GM21576 (cell line): ENCODE results near the gene RIC1.
"Not testable (repeated sequence)": the region's sequence is repeated elsewhere in the genome, so short reads cannot be mapped to it uniquely, and the experiment has no call there.

ENCODE experiments used
- ATAC-seq: cut with Tn5 transposase; IDR thresholded peaks from one replicate; pipeline ENCODE4 v1.9.1; 2021; ENCODE audit warnings: mild to moderate bottlenecking, moderate library complexity; ENCODE audit not compliant: unreplicated experiment

Gene RIC1

DNA sequence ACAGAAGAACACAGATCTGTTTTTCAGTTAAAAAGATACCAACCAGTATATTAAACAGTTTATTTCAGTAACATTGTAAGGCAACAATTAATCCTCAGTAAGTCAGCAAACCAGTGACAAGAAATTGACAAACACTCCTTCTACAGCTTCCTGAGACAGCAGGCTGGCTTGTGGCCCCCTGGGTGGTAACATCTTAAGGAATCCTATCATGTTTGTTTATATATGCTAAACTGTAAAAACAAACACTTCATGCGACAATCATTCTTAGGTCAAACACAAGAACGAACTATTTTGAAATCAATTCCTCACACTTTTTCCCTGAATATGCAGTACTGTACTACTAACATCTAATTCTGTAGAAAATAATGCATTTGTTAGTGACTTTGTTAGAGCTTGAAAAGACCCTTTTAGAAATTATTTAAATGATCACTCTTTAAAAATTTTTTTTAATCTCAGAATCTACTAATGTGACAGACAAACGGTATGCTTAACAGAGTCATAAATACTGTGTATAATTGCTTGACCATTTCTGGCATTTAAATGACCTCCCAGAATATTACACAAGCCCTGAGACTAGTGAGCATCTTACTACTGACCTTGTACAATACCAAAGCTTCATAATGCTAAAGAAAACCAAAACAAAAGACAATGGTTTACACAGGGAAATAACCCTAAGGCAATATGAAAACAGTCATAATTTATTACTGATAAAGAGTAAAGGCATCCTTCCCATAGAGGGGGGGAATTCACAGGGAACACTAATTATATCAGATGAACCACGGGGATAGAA lies 155.8 kb downstream of the RIC1 start:
- no peak for ATAC-seq

DNA sequence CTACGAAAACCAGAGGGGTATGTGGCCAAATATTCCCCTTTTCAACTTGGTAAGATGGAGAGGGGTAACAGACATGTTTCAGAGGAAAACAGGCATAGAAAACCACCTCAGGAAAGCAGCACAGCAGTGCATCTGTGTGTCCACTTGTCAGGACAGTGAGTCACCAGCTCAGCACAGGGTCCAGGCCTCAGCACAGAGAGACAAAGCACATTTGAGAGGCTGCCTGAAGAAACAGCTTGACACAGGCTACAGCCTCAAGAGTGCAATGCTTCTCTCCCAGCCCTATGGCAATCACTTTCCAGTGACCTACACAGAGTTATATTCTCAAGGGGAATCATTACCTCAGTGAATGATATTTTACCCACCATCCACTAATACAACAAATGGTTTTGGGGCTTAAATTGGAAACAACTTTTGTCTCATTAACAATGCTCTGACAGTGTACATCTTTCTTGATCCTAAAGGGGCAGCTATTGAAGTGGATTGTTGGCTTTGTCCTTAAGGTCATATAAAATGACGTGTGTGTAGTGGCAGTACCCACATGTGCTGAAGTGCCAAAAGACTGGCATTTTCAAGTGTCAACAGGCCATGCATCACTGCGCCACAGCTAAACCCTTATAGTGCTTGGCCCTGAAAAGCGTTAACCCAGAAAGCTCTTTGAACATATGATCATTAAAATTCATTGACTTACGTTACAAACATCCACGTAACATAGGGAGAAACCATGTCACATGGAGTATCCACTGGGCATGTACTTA lies 157.6 kb downstream of the RIC1 start:
- no peak for ATAC-seq

- no peak for ATAC-seq
Measured at GRCh38 chr9:5787220-5787619, 158.3 kb downstream of the RIC1 start.

DNA sequence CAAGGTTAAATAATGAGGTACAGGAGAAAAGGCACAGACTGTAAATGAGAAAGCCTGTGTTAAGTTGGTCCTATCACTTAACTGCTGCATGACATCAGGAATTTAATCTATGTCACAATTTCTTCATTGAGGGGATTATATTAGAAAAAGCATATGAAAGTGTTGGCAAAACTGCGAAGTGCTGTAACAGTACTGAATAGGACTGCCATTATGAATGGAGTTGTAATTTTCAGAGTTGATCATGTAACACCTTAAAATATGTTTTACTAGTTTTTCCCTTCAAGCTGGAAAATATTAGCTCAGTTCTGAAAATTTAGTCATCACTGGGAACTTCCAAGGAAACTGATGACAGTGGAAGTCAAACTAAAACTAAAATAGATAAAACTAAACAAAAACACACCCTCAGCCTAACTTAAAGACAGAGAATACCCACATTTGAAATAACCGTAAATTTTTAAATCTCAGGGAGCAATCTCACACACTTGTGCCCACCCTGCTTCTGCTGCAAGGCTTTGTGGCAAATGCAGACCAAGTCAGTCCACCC lies 158.9 kb downstream of the RIC1 start:
- ATAC-seq, result no peak

- ATAC-seq, result no peak
Measured at GRCh38 chr9:5789489-5789888, 160.6 kb downstream of the RIC1 start.

- no peak for ATAC-seq
Measured at GRCh38 chr9:5790923-5791322, 162.0 kb downstream of the RIC1 start.

DNA sequence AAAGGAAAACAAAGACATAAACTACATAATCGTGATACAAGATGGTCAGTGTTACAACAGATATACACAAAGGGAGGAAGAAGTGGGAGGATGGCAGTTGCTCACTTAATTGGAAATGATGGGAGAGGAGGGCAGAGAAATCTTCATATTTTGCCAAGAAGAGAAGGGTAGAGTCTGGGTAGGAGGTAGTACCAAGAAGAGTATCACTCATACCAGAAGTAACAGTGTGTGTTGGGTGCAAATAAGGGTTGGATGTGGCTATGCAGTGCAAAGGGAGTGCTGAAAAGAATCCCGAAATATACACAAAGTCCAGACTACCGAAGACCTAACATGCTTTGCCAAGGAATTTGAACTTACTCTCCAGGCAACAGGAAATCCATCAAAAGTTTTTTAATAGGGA lies 163.0 kb downstream of the RIC1 start:
- no peak for ATAC-seq

DNA sequence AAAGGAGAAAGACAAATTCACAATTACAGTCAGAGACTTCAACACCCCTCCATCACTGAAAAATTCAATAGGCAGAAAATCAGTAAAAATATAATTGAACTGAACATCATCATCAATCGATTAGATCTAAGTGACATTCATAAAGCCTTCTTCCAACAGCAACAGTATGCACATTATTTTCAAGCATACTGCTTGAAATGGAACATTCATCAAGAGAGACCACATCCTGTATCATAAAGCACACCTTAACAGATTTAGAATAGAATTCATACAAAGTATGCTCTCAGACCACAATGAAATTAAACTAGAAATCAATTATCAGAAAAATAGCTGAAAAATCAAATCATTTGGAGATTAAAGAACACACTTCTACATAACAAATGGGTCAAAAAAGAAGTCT lies 164.9 kb downstream of the RIC1 start:
- ATAC-seq, result no peak

GRCh38 chr9:5796298-5796697 lies 167.4 kb downstream of the RIC1 start:
- no peak for ATAC-seq

DNA sequence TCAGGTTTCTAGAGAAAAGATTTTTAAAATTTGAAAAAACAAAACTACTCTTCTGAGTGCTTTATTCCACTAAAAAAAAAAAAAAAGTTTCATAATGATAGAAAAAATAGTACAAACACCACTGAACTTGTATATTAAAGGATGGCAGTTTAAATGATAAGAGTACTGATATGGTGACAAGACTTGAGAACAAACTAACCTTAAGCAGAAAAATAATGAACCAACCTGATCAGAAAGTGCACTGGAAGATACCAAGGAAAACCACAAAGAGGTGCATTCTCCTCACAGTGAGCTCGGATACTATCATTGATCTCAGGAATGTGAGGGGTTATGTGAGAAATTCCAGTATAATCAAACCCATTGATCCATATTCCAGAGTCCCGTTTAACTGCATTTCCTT lies 169.7 kb downstream of the RIC1 start:
- ATAC-seq, result no peak

DNA sequence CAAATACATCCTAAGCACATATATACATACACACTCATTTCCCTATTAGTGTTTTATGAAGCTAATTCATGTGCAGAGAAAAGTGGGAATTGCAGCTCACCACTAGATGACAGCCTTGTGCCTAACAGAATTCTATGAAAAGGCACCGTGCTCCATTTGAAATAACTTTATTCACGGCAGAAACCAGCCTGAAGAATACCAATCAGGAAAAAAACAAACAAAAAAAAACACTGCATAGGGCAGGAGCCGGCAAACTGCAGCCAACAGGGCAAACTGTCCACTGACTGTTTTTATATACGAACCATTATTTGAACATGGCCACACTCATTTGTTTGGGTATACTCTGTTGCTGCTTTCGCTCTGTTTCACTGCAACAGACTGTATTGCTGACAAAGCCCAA lies 170.4 kb downstream of the RIC1 start:
- no peak for ATAC-seq

GRCh38 chr9:5800378-5800777 lies 171.5 kb downstream of the RIC1 start:
- not testable (repeated sequence) for ATAC-seq

DNA sequence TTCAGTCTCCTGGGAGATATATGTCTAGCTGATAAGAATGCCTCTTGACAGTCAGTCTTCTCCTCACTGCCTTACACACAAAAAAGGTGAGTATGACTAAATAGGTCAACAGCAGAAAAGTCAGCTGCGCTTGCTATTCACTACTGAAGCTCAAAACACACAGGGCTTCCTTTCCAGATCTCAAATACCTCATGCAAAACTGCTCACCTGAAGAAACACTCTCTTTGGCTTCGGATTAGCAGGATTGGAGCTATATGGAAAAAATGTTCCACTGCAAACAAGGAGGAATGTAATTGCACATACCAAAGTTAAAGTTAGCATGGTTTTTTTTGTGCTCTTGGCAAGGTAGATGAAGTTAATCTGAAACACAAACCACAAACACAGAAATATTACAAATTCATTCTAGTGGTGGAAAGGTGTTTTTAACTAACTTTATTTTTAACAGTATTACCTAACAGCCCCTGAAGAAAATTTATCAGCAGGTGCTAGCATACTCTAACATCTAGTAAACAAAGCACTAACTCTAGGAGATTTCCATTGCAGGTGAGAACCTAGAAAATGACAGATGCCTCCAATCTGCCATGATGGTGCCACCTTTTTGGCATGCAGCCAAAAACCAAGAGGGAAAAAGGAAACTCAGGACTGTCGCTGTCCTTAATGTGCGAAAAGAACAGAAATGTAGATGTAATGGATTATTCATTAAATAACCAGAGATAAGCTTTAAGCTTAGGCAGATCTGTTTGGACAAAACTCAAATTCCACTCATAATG lies 172.2 kb downstream of the RIC1 start:
- no peak for ATAC-seq

GRCh38 chr9:5801739-5802113 lies 172.8 kb downstream of the RIC1 start:
- ATAC-seq, result no peak

DNA sequence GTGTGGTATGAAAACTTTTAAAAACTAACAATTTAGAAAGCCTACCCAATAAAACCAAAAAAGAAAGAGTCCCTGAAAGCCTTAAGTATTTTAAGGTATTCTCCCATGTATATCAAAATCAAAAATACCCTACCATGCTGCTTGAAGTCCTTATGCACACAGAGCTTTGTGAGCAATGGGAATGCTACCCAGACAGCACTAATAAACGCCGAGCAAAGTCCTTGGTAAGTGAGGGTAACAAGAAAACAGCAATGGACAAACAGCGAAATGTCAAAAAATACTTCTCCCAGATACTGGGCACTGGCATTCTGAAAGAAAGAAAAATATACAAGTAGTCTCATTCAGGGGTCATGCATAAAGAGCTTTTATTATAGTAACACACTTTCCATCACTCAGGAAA lies 176.6 kb downstream of the RIC1 start:
- ATAC-seq, result no peak

GRCh38 chr9:5811751-5812150 lies 182.8 kb downstream of the RIC1 start:
- no peak for ATAC-seq

GRCh38 chr9:5813824-5814223 lies 184.9 kb downstream of the RIC1 start:
- ATAC-seq, result no peak

DNA sequence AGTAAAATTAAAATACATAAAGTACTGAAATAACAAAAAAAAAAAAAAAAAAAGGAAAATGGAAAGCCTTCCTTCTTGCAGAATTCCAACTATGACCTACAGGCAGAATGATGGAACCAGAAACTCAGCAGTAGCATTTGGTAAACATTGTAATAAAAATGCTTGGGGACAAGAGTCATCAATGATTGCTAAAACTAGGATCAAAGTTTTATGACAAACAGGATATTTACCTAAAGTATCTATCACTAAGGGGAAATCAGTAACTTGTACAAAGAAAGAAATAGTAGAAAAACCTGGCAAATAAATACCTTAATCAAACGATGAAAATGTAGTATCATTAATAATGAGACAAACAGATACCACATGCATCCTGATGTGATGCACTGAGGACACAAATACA lies 186.6 kb downstream of the RIC1 start:
- ATAC-seq, result no peak

DNA sequence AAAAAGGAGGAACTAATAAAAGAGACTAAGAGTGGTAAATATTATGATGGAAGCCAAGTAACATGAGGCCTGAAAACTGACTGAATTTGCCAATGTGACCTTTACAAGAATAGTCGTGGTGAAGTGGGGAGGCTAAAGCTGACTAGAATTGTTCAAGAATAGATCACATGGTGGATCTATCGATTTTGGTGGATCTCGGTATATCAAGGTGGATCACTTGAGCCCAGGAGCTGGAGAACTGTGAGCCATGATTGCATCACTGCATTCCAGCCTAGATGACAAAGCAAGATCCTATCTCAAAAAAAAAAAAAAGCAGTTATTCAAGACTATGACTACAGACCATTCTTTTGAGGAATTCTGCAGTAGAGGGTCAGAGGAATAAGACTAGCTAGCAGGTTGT lies 189.0 kb downstream of the RIC1 start:
- no peak for ATAC-seq

- ATAC-seq, result no peak
Measured at GRCh38 chr9:5818424-5819142, 189.7 kb downstream of the RIC1 start.

DNA sequence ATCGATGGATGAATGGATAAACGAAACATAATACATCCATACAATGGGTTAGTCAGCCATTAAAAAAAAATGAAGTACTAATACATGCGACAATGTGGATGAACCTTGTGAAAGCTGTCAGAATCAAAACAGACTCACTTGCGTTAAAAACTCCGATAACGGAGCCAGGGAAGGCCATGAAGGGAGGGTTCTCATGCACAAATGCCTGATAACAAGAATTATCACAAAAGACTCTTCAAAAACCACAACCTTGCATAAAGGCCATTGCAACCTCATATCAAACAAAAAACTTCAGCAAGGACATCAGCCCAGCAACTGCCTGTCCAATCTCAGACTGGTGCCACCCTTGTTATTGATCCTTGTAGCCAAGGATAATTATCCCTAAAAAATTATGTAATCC lies 190.3 kb downstream of the RIC1 start:
- ATAC-seq, result no peak
